ENCODE results near the gene GDF15.

GDF15 gene

GRCh38 chr19:18344582-18344950 is 41.4 kb upstream of the GDF15 start:
- H3K9me3 ChIP-seq (ENCODE audit: insufficient read depth, low read depth, low read length) = no peaks in the 10 kb centered on the region
- peaks cover 30% of the 10 kb centered on the region for H3K79me2 ChIP-seq (ENCODE audit: insufficient read depth, low read length)
- H4K20me1 ChIP-seq (ENCODE audit: insufficient read depth, low read length, poor library complexity, severe bottlenecking) = peaks cover 9% of the 10 kb centered on the region
- TF ChIP-seq EZH2phosphoT487 (IDR thresholded peaks at IDR 0.05; ENCODE audit: borderline replicate concordance) = no peak
- TF ChIP-seq, protein P1, sequence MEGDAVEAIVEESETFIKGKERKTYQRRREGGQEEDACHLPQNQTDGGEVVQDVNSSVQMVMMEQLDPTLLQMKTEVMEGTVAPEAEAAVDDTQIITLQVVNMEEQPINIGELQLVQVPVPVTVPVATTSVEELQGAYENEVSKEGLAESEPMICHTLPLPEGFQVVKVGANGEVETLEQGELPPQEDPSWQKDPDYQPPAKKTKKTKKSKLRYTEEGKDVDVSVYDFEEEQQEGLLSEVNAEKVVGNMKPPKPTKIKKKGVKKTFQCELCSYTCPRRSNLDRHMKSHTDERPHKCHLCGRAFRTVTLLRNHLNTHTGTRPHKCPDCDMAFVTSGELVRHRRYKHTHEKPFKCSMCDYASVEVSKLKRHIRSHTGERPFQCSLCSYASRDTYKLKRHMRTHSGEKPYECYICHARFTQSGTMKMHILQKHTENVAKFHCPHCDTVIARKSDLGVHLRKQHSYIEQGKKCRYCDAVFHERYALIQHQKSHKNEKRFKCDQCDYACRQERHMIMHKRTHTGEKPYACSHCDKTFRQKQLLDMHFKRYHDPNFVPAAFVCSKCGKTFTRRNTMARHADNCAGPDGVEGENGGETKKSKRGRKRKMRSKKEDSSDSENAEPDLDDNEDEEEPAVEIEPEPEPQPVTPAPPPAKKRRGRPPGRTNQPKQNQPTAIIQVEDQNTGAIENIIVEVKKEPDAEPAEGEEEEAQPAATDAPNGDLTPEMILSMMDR (conservative IDR thresholded peaks at IDR 0.05; ENCODE audit: low read length) = no peak
- H3K9me2 ChIP-seq (replicated peaks; ENCODE audit: low read depth, low read length) = no peaks in the 10 kb centered on the region
- no peaks in the 10 kb centered on the region; the same call in 1 of the 2 replicates for H3K36me3 ChIP-seq (ENCODE audit: insufficient read depth, low read length)
- H3K4me2 ChIP-seq (ENCODE audit: low read depth, low read length, poor library complexity, severe bottlenecking) = no peak overlapping the region
- H3K27me3 ChIP-seq (ENCODE audit: insufficient read depth, low read length, poor library complexity, severe bottlenecking) = no peaks in the 10 kb centered on the region
- H3F3A ChIP-seq (ENCODE audit: low read depth) = 0 out of 2 replicates have a peak, but pooled peaks cover 2% of the 10 kb centered on the region
- no peak overlapping the region for H3K4me3 ChIP-seq (ENCODE audit: low read length, poor library complexity, severe bottlenecking)
- H3K9ac ChIP-seq (ENCODE audit: low read depth, low read length, poor library complexity, severe bottlenecking) = no peak overlapping the region
- H2AFZ ChIP-seq (ENCODE audit: low read length) = no peak overlapping the region
- H3K4me1 ChIP-seq (ENCODE audit: insufficient read depth, low read length, poor library complexity, severe bottlenecking) = peaks cover 21% of the 10 kb centered on the region

DNA sequence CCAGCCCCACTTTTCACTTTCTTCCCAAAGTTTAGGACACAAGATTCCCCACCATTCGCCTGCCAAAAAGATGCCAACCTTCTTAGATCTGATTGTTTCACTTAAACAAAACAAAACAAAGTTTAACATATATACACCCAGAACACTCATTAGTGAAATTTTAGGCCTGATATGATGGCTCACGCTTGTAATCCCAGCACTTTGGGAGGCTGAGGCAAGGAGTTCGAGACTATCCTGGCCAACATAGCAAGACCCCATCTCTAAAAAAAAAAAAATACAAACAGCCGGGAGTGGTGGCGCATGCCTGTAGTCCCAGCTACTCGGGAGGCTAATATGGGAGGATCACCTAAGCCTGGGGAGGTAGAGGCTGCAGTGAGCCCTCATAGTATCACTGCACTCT is 40.7 kb upstream of the GDF15 start:
- Histone ChIP-seq H3K9me2 (replicated peaks; ENCODE audit: low read depth, low read length) (no peaks in the 10 kb centered on the region), H3K9ac (ENCODE audit: low read depth, low read length, poor library complexity, severe bottlenecking) (no peak overlapping the region), H3K36me3 (ENCODE audit: insufficient read depth, low read length) (no peaks in the 10 kb centered on the region; the same call in 1 of the 2 replicates), H3K4me1 (ENCODE audit: insufficient read depth, low read length, poor library complexity, severe bottlenecking) (peaks cover 15% of the 10 kb centered on the region), H3K4me3 (ENCODE audit: low read length, poor library complexity, severe bottlenecking) (no peak overlapping the region), H3K4me2 (ENCODE audit: low read depth, low read length, poor library complexity, severe bottlenecking) (no peak overlapping the region), H3K9me3 (ENCODE audit: insufficient read depth, low read depth, low read length) (no peaks in the 10 kb centered on the region), H2AFZ (ENCODE audit: low read length) (no peak overlapping the region), H3F3A (ENCODE audit: low read depth) (0 out of 2 replicates have a peak, but pooled peaks cover 2% of the 10 kb centered on the region), H3K27me3 (ENCODE audit: insufficient read depth, low read length, poor library complexity, severe bottlenecking) (no peaks in the 10 kb centered on the region), H3K79me2 (ENCODE audit: insufficient read depth, low read length) (peaks cover 30% of the 10 kb centered on the region), H4K20me1 (ENCODE audit: insufficient read depth, low read length, poor library complexity, severe bottlenecking) (peaks cover 9% of the 10 kb centered on the region)
- no peak for TF ChIP-seq EZH2phosphoT487 (IDR thresholded peaks at IDR 0.05; ENCODE audit: borderline replicate concordance)
- TF ChIP-seq, protein P1 (conservative IDR thresholded peaks at IDR 0.05; ENCODE audit: low read length) = no peak

- TF ChIP-seq, protein P1 (conservative IDR thresholded peaks at IDR 0.05; ENCODE audit: low read length) = no peak
- TF ChIP-seq EZH2phosphoT487 (IDR thresholded peaks at IDR 0.05; ENCODE audit: borderline replicate concordance) = no peak
- Histone ChIP-seq H3K79me2 (ENCODE audit: insufficient read depth, low read length) (peaks cover 23% of the 10 kb centered on the region), H2AFZ (ENCODE audit: low read length) (no peak overlapping the region), H3K27me3 (ENCODE audit: insufficient read depth, low read length, poor library complexity, severe bottlenecking) (no peaks in the 10 kb centered on the region), H3K4me3 (ENCODE audit: low read length, poor library complexity, severe bottlenecking) (no peak overlapping the region), H3K36me3 (ENCODE audit: insufficient read depth, low read length) (no peaks in the 10 kb centered on the region; the same call in 1 of the 2 replicates), H3K9ac (ENCODE audit: low read depth, low read length, poor library complexity, severe bottlenecking) (no peak overlapping the region), H3K9me3 (ENCODE audit: insufficient read depth, low read depth, low read length) (no peaks in the 10 kb centered on the region), H3K4me2 (ENCODE audit: low read depth, low read length, poor library complexity, severe bottlenecking) (no peak overlapping the region), H3K4me1 (ENCODE audit: insufficient read depth, low read length, poor library complexity, severe bottlenecking) (peaks cover 15% of the 10 kb centered on the region), H3F3A (ENCODE audit: low read depth) (0 out of 2 replicates have a peak, but pooled peaks cover 2% of the 10 kb centered on the region), H3K9me2 (replicated peaks; ENCODE audit: low read depth, low read length) (no peaks in the 10 kb centered on the region), H4K20me1 (ENCODE audit: insufficient read depth, low read length, poor library complexity, severe bottlenecking) (peaks cover 9% of the 10 kb centered on the region)
Observed at GRCh38 chr19:18346091-18346490, 39.9 kb upstream of the GDF15 start.

Data from Loucy (cell line).